ENCODE data around the gene SMARCA4.

The SMARCA4 gene

GRCh38 chr19:11017275-11018035, 56.6 kb downstream of the SMARCA4 start:
- FAIRE-seq = no peak

GRCh38 chr19:11018179-11018578, 57.3 kb downstream of the SMARCA4 start:
- FAIRE-seq = no peak

GRCh38 chr19:11018763-11019162, 57.9 kb downstream of the SMARCA4 start:
- FAIRE-seq = no peak

GRCh38 chr19:11019262-11019661, 58.4 kb downstream of the SMARCA4 start:
- FAIRE-seq = no peak

GRCh38 chr19:11019824-11020223, 59.0 kb downstream of the SMARCA4 start:
- FAIRE-seq = no peak

- FAIRE-seq = no peak
These were observed 59.6 kb downstream of the SMARCA4 start for GRCh38 chr19:11020423-11020822.

- no peak for FAIRE-seq
These were observed 60.3 kb downstream of the SMARCA4 start for GRCh38 chr19:11020982-11021759.

- no peak for FAIRE-seq
These were observed 60.9 kb downstream of the SMARCA4 start for GRCh38 chr19:11021760-11022144.

- no peak for FAIRE-seq
These were observed 62.2 kb downstream of the SMARCA4 start for GRCh38 chr19:11023016-11023415.

- no peak for FAIRE-seq
These were observed 62.9 kb downstream of the SMARCA4 start for GRCh38 chr19:11023710-11024109.

GRCh38 chr19:11024259-11024658, 63.4 kb downstream of the SMARCA4 start:
- FAIRE-seq = no peak

GRCh38 chr19:11025006-11025405, 64.2 kb downstream of the SMARCA4 start:
- no peak for FAIRE-seq

- no peak for FAIRE-seq
These were observed 64.6 kb downstream of the SMARCA4 start for GRCh38 chr19:11025445-11025844.

GRCh38 chr19:11025997-11026396, 65.2 kb downstream of the SMARCA4 start:
- FAIRE-seq = no peak

GRCh38 chr19:11027381-11027780, 66.6 kb downstream of the SMARCA4 start:
- FAIRE-seq = no peak

- no peak for FAIRE-seq
These were observed 67.3 kb downstream of the SMARCA4 start for GRCh38 chr19:11028146-11028545.

GRCh38 chr19:11031421-11032070, 70.7 kb downstream of the SMARCA4 start:
- no peak for FAIRE-seq

- no peak for FAIRE-seq
These were observed 72.4 kb downstream of the SMARCA4 start for GRCh38 chr19:11033251-11033650.

- FAIRE-seq = no peak
These were observed 72.9 kb downstream of the SMARCA4 start for GRCh38 chr19:11033763-11034162.

GRCh38 chr19:11034449-11035213, 73.8 kb downstream of the SMARCA4 start:
- FAIRE-seq = no peak

GRCh38 chr19:11035441-11036377, 74.9 kb downstream of the SMARCA4 start:
- no peak for FAIRE-seq

GRCh38 chr19:11038511-11038910, 77.7 kb downstream of the SMARCA4 start:
- FAIRE-seq = no peak

All from TTC549 (cell line).